LHCN-M2 (cell line): ENCODE data around the gene SEPHS1. TPM values are rescaled to one million over a fixed set of nuclear protein-coding genes. Genes with fewer than 3 reads are reported as not detected.
"Not testable (repeated sequence)": the region's sequence is repeated elsewhere in the genome, so short reads cannot be mapped to it uniquely, and the experiment has no call there.

Experiments used
- DNase-seq: peaks from one replicate; pipeline ENCODE4 v3.0.0-alpha.2; 2012; ENCODE audit warnings: low read depth
- polyA plus RNA-seq: library from polyadenylated mRNA; unstranded; fragments of >200 nt; gene quantifications from one replicate; pipeline ENCODE4 v1.2.1, GENCODE V29; 2012; ENCODE audit warnings: missing spikeins
- total RNA-seq: library from RNA; depleted of rRNA; stranded (reverse); fragments of >200 nt; gene quantifications from 2 replicates; pipeline ENCODE4 v1.2.3, GENCODE V29; 2014; rRNA removed

The SEPHS1 gene
- total RNA-seq, result 53.5 and 60.7 TPM in 2 replicates
- polyA plus RNA-seq, result 50.1 TPM

- peak; percentile 84 for DNase-seq
Observed at GRCh38 chr10:13348216-13349017, at the start of gene SEPHS1. TSS of gene SEPHS1 (minus strand) at chr10:13348293. CDS start at chr10:13344950, 3,343 bp downstream.

GRCh38 chr10:13397052-13397451 lies 49.0 kb upstream of the SEPHS1 start:
- no peak for DNase-seq

- no peak for DNase-seq
Observed at GRCh38 chr10:13396369-13396768, 48.3 kb upstream of the SEPHS1 start.

- DNase-seq, result no peak
Observed at GRCh38 chr10:13395540-13395939, 47.4 kb upstream of the SEPHS1 start.

- no peak for DNase-seq
Observed at GRCh38 chr10:13393640-13394039, 45.5 kb upstream of the SEPHS1 start.

- no peak for DNase-seq
Observed at GRCh38 chr10:13392701-13393100, 44.6 kb upstream of the SEPHS1 start.

GRCh38 chr10:13390604-13391522 lies 42.8 kb upstream of the SEPHS1 start:
- DNase-seq, result no peak

- DNase-seq, result no peak
Observed at GRCh38 chr10:13388478-13389230, 40.6 kb upstream of the SEPHS1 start.

GRCh38 chr10:13386021-13386420 lies 37.9 kb upstream of the SEPHS1 start:
- no peak for DNase-seq

GRCh38 chr10:13383399-13383761 lies 35.3 kb upstream of the SEPHS1 start:
- no peak for DNase-seq

GRCh38 chr10:13382703-13383398 lies 34.8 kb upstream of the SEPHS1 start:
- DNase-seq, result no peak

GRCh38 chr10:13379061-13379460 lies 31.0 kb upstream of the SEPHS1 start:
- DNase-seq, result not testable (repeated sequence)

GRCh38 chr10:13376746-13377145 lies 28.7 kb upstream of the SEPHS1 start:
- no peak for DNase-seq

- no peak for DNase-seq
Observed at GRCh38 chr10:13376297-13376696, 28.2 kb upstream of the SEPHS1 start.

GRCh38 chr10:13375791-13376190 lies 27.7 kb upstream of the SEPHS1 start:
- DNase-seq, result no peak

- DNase-seq, result no peak
Observed at GRCh38 chr10:13373644-13374043, 25.6 kb upstream of the SEPHS1 start.

- DNase-seq, result no peak
Observed at GRCh38 chr10:13372524-13372923, 24.4 kb upstream of the SEPHS1 start.

GRCh38 chr10:13371897-13372470 lies 23.9 kb upstream of the SEPHS1 start:
- DNase-seq, result peak; percentile 84

- DNase-seq, result no peak
Observed at GRCh38 chr10:13366891-13367290, 18.8 kb upstream of the SEPHS1 start.

GRCh38 chr10:13365831-13366230 lies 17.7 kb upstream of the SEPHS1 start:
- DNase-seq, result no peak

GRCh38 chr10:13365243-13365642 lies 17.1 kb upstream of the SEPHS1 start:
- DNase-seq, result no peak
